Gastroesophageal sphincter (tissue), 4 donors: Measurements from ENCODE around the gene KLHDC1. TPM values are rescaled to one million over a fixed set of nuclear protein-coding genes. Genes with fewer than 3 reads are reported as not detected.
"Not testable (repeated sequence)": the region's sequence is repeated elsewhere in the genome, so short reads cannot be mapped to it uniquely, and the experiment has no call there.

Source experiments
- ATAC-seq: fragments of 150-250 bp; one replicate; pipeline ENCODE4 v1.9.1; 2016; ENCODE audit warnings: mild to moderate bottlenecking, moderate library complexity
- H3K27ac ChIP-seq, 4 donors: fragments of 200-600 bp; sonication (generic) in 3 of 4; 1 replicate in 3 of 4; 2 replicates in 1 of 4; pipeline ENCODE4 v1.5.1; 2016 to 2019
- H3K27me3 ChIP-seq: fragments of 200-600 bp; sonication (generic); one replicate; pipeline ENCODE4 v1.5.1; 2019
- H3K36me3 ChIP-seq, 2 donors: fragments of 200-600 bp; sonication (generic); one replicate each; pipeline ENCODE4 v1.5.1; 2019; ENCODE audit warnings: control low read depth in 1 of 2
- H3K4me1 ChIP-seq, 3 donors: fragments of 200-600 bp; sonication (generic); 1 replicate in 2 of 3; 2 replicates in 1 of 3; pipeline ENCODE4 v1.5.1; 2016 to 2019; ENCODE audit warnings: control low read depth in 2 of 3
- H3K4me3 ChIP-seq, 2 donors: fragments of 200-600 bp; sonication (generic); one replicate each; pipeline ENCODE4 v1.5.1; 2019; ENCODE audit warnings: mild to moderate bottlenecking in 1 of 2, moderate library complexity in 1 of 2
- H3K9me3 ChIP-seq, 3 donors: fragments of 200-600 bp; sonication (generic); one replicate each; pipeline ENCODE4 v1.5.1; 2017 to 2019; ENCODE audit warnings: control low read depth in 2 of 3
- EP300 ChIP-seq: sonication (generic); formaldehyde crosslinking; IDR thresholded peaks from one replicate; pipeline ENCODE4 v1.6.1; 2017; ENCODE audit warnings: antibody characterized with exemption, mild to moderate bottlenecking
- POLR2A ChIP-seq, 2 donors: fragments of 450-650 bp; IDR thresholded peaks; one replicate each; pipeline ENCODE4 v1.6.1; 2017; ENCODE audit warnings: antibody characterized with exemption in 2 of 2, mild to moderate bottlenecking in 2 of 2, moderate library complexity in 1 of 2
- POLR2AphosphoS5 ChIP-seq: sonication (generic); formaldehyde crosslinking; IDR thresholded peaks from one replicate; pipeline ENCODE4 v1.6.1; 2017; ENCODE audit warnings: antibody characterized with exemption
- WGBS, 2 donors: methylation state at CpG; one replicate each; pipeline ENCODE4 v1.1.5; 2018; ENCODE audit warnings: low coverage in 1 of 2; 5-methylcytosine and 5-hydroxymethylcytosine counted together
- total RNA-seq, 4 donors: library from RNA; depleted of rRNA; stranded (reverse); fragments of >200 nt; gene quantifications; one replicate each; pipeline ENCODE4 v1.1.0, GENCODE V29; 2016
- TF ChIP-seq, protein P1 (sequence below), 4 experiments: fragments of 200-600 bp in 2 of 4; fragments of 450-650 bp in 2 of 4; sonication (generic) in 1 of 4; IDR thresholded peaks; one replicate each; pipeline ENCODE4 v1.5.1; 2017 to 2019; ENCODE audit warnings: antibody characterized with exemption in 4 of 4, mild to moderate bottlenecking in 2 of 4, moderate library complexity in 2 of 4

Gene KLHDC1
- total RNA-seq, 4 donors from 2014 or later: 7.3 to 14.3 (median 10.5) TPM

DNA sequence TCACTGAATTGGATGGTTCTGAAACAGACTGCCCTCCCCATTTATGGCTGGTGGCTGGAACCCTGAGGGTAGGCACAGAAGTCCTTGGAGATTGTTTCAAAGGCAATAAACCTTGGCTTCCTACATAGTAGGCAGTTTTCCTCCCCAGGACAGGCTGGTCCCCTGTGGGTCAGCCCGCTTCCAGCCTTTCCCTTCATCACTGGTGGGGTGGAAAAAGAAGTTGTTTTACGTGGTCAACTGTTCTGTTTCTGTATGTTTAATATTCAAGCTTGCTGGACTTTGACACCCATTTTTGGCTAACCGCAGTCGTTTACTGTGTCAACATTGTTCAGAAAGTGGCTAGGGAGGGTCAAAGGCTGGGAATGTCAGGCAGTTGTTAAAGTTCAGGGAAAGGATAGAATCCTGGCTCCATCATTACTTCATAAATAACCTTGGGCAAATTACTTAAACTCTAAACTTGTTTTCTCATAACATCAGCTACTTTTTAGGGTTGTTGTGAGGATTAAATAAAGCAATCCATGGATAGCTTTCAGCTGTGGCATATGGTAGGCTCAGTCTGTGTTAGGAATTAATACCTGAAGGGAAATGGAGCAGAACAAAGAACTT, 77.4 kb downstream of the KLHDC1 start:
- no peak for TF ChIP-seq POLR2AphosphoS5
- no peak for TF ChIP-seq EP300
- TF ChIP-seq POLR2A (IDR thresholded peaks at IDR 0.05): no peak
- TF ChIP-seq, protein P1, sequence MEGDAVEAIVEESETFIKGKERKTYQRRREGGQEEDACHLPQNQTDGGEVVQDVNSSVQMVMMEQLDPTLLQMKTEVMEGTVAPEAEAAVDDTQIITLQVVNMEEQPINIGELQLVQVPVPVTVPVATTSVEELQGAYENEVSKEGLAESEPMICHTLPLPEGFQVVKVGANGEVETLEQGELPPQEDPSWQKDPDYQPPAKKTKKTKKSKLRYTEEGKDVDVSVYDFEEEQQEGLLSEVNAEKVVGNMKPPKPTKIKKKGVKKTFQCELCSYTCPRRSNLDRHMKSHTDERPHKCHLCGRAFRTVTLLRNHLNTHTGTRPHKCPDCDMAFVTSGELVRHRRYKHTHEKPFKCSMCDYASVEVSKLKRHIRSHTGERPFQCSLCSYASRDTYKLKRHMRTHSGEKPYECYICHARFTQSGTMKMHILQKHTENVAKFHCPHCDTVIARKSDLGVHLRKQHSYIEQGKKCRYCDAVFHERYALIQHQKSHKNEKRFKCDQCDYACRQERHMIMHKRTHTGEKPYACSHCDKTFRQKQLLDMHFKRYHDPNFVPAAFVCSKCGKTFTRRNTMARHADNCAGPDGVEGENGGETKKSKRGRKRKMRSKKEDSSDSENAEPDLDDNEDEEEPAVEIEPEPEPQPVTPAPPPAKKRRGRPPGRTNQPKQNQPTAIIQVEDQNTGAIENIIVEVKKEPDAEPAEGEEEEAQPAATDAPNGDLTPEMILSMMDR (IDR thresholded peaks at IDR 0.05): no peak
- WGBS, 2 donors: 55 to 74% methylated on average over 2 to 4 of the region's 4 CpGs
- peak overlapping the region in 3 of 4 donors; percentile 1 to 98 (median 97) for H3K27ac ChIP-seq
- H3K36me3 ChIP-seq: peaks cover 4 to 36% of the 10 kb centered on the region in 2 donors
- ATAC-seq: no peak
- H3K9me3 ChIP-seq: no peaks in the 10 kb centered on the region
- H3K4me1 ChIP-seq: peaks cover 0 to 42% (median 23%) of the 10 kb centered on the region in 3 donors
- H3K27me3 ChIP-seq: no peaks in the 10 kb centered on the region
- peak overlapping the region in 1 of 2 donors; percentile 98 for H3K4me3 ChIP-seq

DNA sequence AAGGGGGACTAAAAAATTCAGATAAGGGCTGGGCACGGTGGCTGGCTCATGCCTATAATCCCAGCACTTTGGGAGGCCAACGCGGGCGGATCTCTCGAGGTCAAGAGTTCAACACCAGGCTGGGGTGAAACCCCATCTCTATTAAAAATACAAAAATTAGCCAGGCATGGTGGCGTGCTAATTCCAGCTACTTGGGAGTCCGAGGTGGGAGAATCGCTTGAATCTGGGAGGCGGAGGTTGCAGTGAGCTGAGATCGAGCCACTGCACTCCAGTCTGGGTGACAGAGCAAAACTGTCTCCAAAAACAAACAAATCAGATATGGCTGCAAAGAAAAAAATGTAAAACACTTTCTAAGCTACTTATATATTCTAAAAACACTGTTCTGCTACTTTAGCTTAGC, 78.8 kb downstream of the KLHDC1 start:
- not testable (repeated sequence) for ATAC-seq, H3K9me3 ChIP-seq, H3K4me3 ChIP-seq, H3K27ac ChIP-seq, H3K27me3 ChIP-seq
- 87 to 90% methylated on average over 10 of the region's 10 CpGs for WGBS, 2 donors
- Histone ChIP-seq H3K4me1 (peaks cover 0 to 39% (median 22%) of the 10 kb centered on the region in 3 donors), H3K36me3 (peaks cover 8 to 50% of the 10 kb centered on the region in 2 donors)

GRCh38 chr14:49774106-49774505, 81.2 kb downstream of the KLHDC1 start:
- TF ChIP-seq, protein P1 (IDR thresholded peaks at IDR 0.05): no peak
- TF ChIP-seq POLR2A (IDR thresholded peaks at IDR 0.05) (no peak), POLR2AphosphoS5 (no peak), EP300 (no peak)
- Histone ChIP-seq H3K4me1 (peaks cover 0 to 31% (median 18%) of the 10 kb centered on the region in 3 donors), H3K27ac (no peak overlapping the region), H3K27me3 (no peaks in the 10 kb centered on the region), H3K9me3 (no peaks in the 10 kb centered on the region), H3K36me3 (peaks cover 8 to 74% of the 10 kb centered on the region in 2 donors), H3K4me3 (no peak overlapping the region)
- no peak for ATAC-seq
- WGBS, 2 donors: 85 to 100% methylated on average over 1 of the region's 1 CpG

GRCh38 chr14:49778421-49778820, 85.5 kb downstream of the KLHDC1 start:
- Histone ChIP-seq H3K27ac (no peak overlapping the region), H3K4me3 (no peak overlapping the region), H3K27me3 (no peaks in the 10 kb centered on the region), H3K4me1 (peaks cover 0 to 6% (median 0%) of the 10 kb centered on the region in 3 donors), H3K9me3 (no peaks in the 10 kb centered on the region), H3K36me3 (peaks cover 12 to 100% of the 10 kb centered on the region in 2 donors)
- WGBS, 2 donors: 100% methylated on average over 1 to 2 of the region's 2 CpGs
- TF ChIP-seq EP300: no peak
- no peak for TF ChIP-seq POLR2AphosphoS5
- TF ChIP-seq POLR2A (IDR thresholded peaks at IDR 0.05): no peak
- TF ChIP-seq, protein P1 (IDR thresholded peaks at IDR 0.05): no peak
- no peak for ATAC-seq

GRCh38 chr14:49781040-49781439, 88.1 kb downstream of the KLHDC1 start:
- ATAC-seq, H3K27ac ChIP-seq, H3K4me1 ChIP-seq, H3K27me3 ChIP-seq, H3K9me3 ChIP-seq, H3K4me3 ChIP-seq: not testable (repeated sequence)
- WGBS, 2 donors: 87 to 100% methylated on average over 3 to 4 of the region's 7 CpGs
- peaks cover 16 to 100% of the 10 kb centered on the region in 2 donors for H3K36me3 ChIP-seq

DNA sequence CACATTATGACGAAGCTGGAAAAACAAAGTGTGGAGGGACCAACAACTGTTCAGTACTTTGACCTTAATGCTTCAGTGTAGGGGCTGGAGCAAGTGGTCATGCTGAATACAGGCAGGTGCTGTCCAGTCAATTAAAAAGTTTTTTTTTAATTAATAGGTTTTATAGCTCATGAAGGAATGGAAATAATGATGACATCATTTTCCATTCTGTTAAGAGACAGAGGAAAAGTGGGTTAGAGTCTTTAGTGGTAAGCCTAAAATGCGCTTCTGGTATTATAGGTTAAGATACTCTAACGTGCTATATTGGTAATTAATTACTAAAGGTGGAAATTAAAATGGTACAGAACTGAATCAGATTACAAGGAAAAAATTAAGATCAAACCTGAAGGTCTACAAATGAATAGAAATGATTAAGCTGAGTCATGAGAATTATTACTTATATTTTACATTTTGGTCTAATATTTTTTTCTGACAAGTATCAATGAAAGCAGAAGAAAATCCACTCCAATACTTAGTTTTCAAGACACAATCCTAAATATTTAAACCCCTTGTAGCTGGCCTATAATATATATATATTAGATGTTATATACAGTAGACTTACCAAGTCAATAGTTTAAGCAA, 90.6 kb downstream of the KLHDC1 start:
- peaks cover 0 to 6% (median 0%) of the 10 kb centered on the region in 3 donors for H3K4me1 ChIP-seq
- 60 to 76% methylated on average over 3 of the region's 3 CpGs for WGBS, 2 donors
- no peak overlapping the region for H3K4me3 ChIP-seq
- H3K27ac ChIP-seq: no peak overlapping the region
- no peaks in the 10 kb centered on the region for H3K9me3 ChIP-seq
- no peaks in the 10 kb centered on the region for H3K27me3 ChIP-seq
- H3K36me3 ChIP-seq: peaks cover 20 to 100% of the 10 kb centered on the region in 2 donors
- TF ChIP-seq POLR2AphosphoS5 (no peak), POLR2A (IDR thresholded peaks at IDR 0.05) (no peak), EP300 (no peak)
- TF ChIP-seq, protein P1 (IDR thresholded peaks at IDR 0.05): no peak
- no peak for ATAC-seq
